Vagina (tissue), 2 donors: ENCODE data around the gene ELOVL5.

Source experiments
- POLR2A ChIP-seq, 2 donors: fragments of 450-650 bp; IDR thresholded peaks; one replicate each; pipeline ENCODE4 v1.6.1; 2017; ENCODE audit warnings: antibody characterized with exemption in 2 of 2, mild to moderate bottlenecking in 2 of 2, moderate library complexity in 2 of 2
- POLR2AphosphoS5 ChIP-seq, 2 donors: sonication (generic); formaldehyde crosslinking; IDR thresholded peaks; one replicate each; pipeline ENCODE4 v1.9.0; 2017; ENCODE audit warnings: antibody characterized with exemption in 2 of 2, mild to moderate bottlenecking in 2 of 2, low read depth in 1 of 2; ENCODE audit not compliant: insufficient read depth in 1 of 2
- TF ChIP-seq, protein P1 (sequence below), 3 experiments: fragments of 450-650 bp in 2 of 3; fragments of 200-600 bp in 1 of 3; sonication (generic) in 1 of 3; IDR thresholded peaks; one replicate each; pipeline ENCODE4 v1.5.1; 2017 to 2019; ENCODE audit warnings: antibody characterized with exemption in 3 of 3, mild to moderate bottlenecking in 2 of 3, moderate library complexity in 2 of 3

GRCh38 chr6:53257533-53257932 is 91.2 kb downstream of the ELOVL5 start:
- TF ChIP-seq, protein P1, sequence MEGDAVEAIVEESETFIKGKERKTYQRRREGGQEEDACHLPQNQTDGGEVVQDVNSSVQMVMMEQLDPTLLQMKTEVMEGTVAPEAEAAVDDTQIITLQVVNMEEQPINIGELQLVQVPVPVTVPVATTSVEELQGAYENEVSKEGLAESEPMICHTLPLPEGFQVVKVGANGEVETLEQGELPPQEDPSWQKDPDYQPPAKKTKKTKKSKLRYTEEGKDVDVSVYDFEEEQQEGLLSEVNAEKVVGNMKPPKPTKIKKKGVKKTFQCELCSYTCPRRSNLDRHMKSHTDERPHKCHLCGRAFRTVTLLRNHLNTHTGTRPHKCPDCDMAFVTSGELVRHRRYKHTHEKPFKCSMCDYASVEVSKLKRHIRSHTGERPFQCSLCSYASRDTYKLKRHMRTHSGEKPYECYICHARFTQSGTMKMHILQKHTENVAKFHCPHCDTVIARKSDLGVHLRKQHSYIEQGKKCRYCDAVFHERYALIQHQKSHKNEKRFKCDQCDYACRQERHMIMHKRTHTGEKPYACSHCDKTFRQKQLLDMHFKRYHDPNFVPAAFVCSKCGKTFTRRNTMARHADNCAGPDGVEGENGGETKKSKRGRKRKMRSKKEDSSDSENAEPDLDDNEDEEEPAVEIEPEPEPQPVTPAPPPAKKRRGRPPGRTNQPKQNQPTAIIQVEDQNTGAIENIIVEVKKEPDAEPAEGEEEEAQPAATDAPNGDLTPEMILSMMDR (IDR thresholded peaks at IDR 0.05): no peak
- no peak for TF ChIP-seq POLR2AphosphoS5 (IDR thresholded peaks at IDR 0.05; ENCODE audit: insufficient read depth in 1 of 2, low read depth in 1 of 2)
- TF ChIP-seq POLR2A (IDR thresholded peaks at IDR 0.05): no peak
